ENCODE measurements around the gene SLC38A3. TPM values are rescaled to one million over a fixed set of nuclear protein-coding genes. Genes with fewer than 3 reads are reported as not detected.
A peak's percentile ranks its signal among the peaks of the same experiment; 100 is the strongest.

The SLC38A3 gene
- total and polyA plus RNA-seq, 2 of the 8 experiments (the other 6 are each of a cell fraction or from before 2014, with no cell fraction given): 1.2 to 3.7 TPM

DNA sequence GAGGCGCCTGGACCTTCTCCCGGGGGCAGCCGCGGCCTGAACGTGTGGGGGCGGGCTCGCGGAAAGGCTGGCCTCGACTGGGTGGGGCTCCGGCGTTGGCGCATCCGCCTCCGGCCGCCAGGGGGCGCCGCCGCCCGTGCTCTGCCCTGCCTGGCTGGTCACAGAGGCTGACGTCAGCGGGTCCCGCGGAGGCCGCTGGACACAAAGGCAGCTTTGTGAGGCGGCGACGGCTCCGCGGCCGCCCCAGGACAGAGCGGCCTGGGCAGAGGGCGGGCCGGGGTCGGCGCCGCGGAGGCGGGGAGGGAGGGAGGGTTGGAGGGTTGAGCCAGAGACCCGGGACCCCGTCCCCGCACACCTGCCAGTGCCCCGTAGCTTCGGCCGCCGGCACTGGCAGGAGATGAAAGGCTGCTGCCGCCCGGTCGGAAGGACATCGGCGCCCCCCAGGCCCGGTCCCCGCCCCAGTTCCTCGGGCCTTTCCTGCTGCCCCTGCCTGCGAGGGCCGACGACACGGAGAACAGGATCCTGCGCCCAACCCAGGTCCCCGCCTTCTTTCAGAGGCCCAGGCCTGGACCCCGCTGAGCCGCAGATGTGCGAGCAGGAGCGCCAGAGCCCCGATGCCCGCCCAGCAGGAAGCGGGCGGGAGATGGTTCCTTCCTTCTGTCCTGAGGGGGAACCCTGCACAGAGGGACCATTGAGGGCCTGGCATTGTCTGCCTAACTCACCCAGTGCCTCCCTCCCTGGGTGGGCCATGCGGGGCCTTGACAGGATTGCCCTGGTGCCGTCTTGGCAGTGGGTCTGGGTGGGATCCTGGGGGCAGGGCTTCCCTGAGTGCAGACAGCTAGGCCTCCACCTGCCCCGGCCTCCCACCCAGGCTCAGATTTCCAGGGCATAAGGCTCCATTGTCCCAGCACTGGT lies 55.2 kb downstream of the SLC38A3 start:
- peak overlapping the region; percentile 89 for H3K27ac ChIP-seq (ENCODE audit: low read depth, low read length)
- no peak overlapping the region for H3K14ac ChIP-seq (ENCODE audit: insufficient read length)
- no peaks in the 10 kb centered on the region for H3K27me3 ChIP-seq (replicated peaks in 1 of 4; ENCODE audit: control insufficient read depth in 3 of 4, extremely low read depth in 1 of 4, insufficient read depth in 3 of 4, low read length in 3 of 4)
- H2BK12ac ChIP-seq (ENCODE audit: low read depth, low read length): peak overlapping the region; percentile 78; the same call in 1 of the 2 replicates
- H2BK5ac ChIP-seq (ENCODE audit: low read depth, low read length): peak overlapping the region; percentile 27
- peaks cover 13 to 24% (median 17%) of the 10 kb centered on the region in 4 experiments; a peak in 7 of 8 replicates for H3K36me3 ChIP-seq (ENCODE audit: control insufficient read depth in 2 of 4, insufficient read depth in 4 of 4, low read length in 3 of 4)
- H2BK15ac ChIP-seq (ENCODE audit: low read length): peak overlapping the region; percentile 92; the same call in 1 of the 2 replicates
- H3K79me1 ChIP-seq (ENCODE audit: low read depth, low read length): no peaks in the 10 kb centered on the region
- H4K8ac ChIP-seq (ENCODE audit: extremely low read depth, insufficient read depth, low read length): peak overlapping the region; percentile 83
- H3K79me2 ChIP-seq (ENCODE audit: control insufficient read depth in 1 of 2, insufficient read depth in 2 of 2, low read length in 2 of 2): no peaks in the 10 kb centered on the region
- peak overlapping the region; percentile 40 to 73; a peak in 3 of 4 replicates for H3K4me2 ChIP-seq (ENCODE audit: insufficient read depth in 1 of 2, low read depth in 2 of 2, low read length in 2 of 2)
- ChIA-PET POLR2A (ENCODE audit: partially characterized antibody) (interaction anchor here (0.6 to 4.3 kb wide), 20 partner anchors 11 to 134 kb away, joined by 3 to 35 read pairs (median 4); partner anchors contain the start of genes GNAI2, HYAL2, IFRD2 and SEMA3B), CTCF (ENCODE audit: partially characterized antibody) (interaction anchor here (0.9 to 53.5 kb wide), 11 partner anchors 9 to 94 kb away, joined by 3 to 2149 read pairs (median 13); partner anchors contain the start of genes GNAI2, GNAT1, HYAL2 and IFRD2)
- peak overlapping the region; percentile 81 for H4K5ac ChIP-seq (ENCODE audit: insufficient read length, low read depth, low read length)
- H3K4ac ChIP-seq (replicated peaks; ENCODE audit: insufficient read length, low read depth, low read length): peak overlapping the region; percentile 79
- H2BK20ac ChIP-seq (ENCODE audit: low read length): no peak overlapping the region
- H3K9ac ChIP-seq (replicated peaks in 1 of 4; ENCODE audit: extremely low read depth in 1 of 4, low read depth in 3 of 4, low read length in 3 of 4): peak overlapping the region; percentile 41 to 79 (median 62)
- WGBS, 2 experiments (ENCODE audit: extremely low coverage in 1 of 2, insufficient coverage in 1 of 2, insufficient read length in 1 of 2, insufficient replicate concordance in 2 of 2, low coverage in 1 of 2, low lambda C conversion rate in 2 of 2, missing lambda C conversion rate in 1 of 2): 5% methylated on average over 53 of the region's 70 CpGs; no CpG with 5 or more reads in 1 of the 2 experiments
- H4K91ac ChIP-seq (replicated peaks; ENCODE audit: insufficient read length, low read length): peak overlapping the region; percentile 83
- H3K23ac ChIP-seq (ENCODE audit: insufficient read length): no peak overlapping the region
- H2AFZ ChIP-seq (ENCODE audit: low read length): no peak overlapping the region
- peaks cover 2 to 7% of the 10 kb centered on the region in 2 experiments for H4K20me1 ChIP-seq (replicated peaks in 1 of 2; ENCODE audit: control insufficient read depth in 1 of 2, insufficient read depth in 2 of 2, low read length in 2 of 2)
- H2AK5ac ChIP-seq (ENCODE audit: low read depth, low read length): no peak overlapping the region
- H2BK120ac ChIP-seq (replicated peaks; ENCODE audit: low read depth, low read length): no peak overlapping the region
- H3K23me2 ChIP-seq (ENCODE audit: low read depth, low read length): peaks cover 2% of the 10 kb centered on the region; the same call in 1 of the 2 replicates
- H3K4me3 ChIP-seq (ENCODE audit: extremely low read depth in 1 of 4, insufficient read depth in 2 of 4, low read depth in 3 of 4, low read length in 4 of 4): peak overlapping the region; percentile 11 to 60 (median 34)
- no peaks in the 10 kb centered on the region for H3K9me3 ChIP-seq (ENCODE audit: insufficient read depth in 2 of 2, low read depth in 1 of 2, low read length in 1 of 2)
- FAIRE-seq: no peak
- H3K18ac ChIP-seq (ENCODE audit: extremely low read depth, low read length): peak overlapping the region; percentile 86
- peak overlapping the region; percentile 23 for H3K56ac ChIP-seq (replicated peaks; ENCODE audit: insufficient read length, low read depth, low read length)
- H3K4me1 ChIP-seq (replicated peaks in 1 of 4; ENCODE audit: control insufficient read depth in 3 of 4, insufficient read depth in 4 of 4, low read length in 3 of 4): peaks cover 0 to 27% (median 22%) of the 10 kb centered on the region in 4 experiments; a peak in 6 of 7 replicates
- DNase-seq (ENCODE audit: low read depth in 1 of 2, low spot score in 2 of 2): peak in 1 of 2 experiments; percentile 97
- TF ChIP-seq RAD21 (IDR thresholded peaks at IDR 0.05 in 1 of 2, conservative IDR thresholded peaks at IDR 0.05 in 1 of 2; ENCODE audit: low read depth in 2 of 2, low read length in 2 of 2) (peak; percentile 79 to 90), EZH2 (IDR thresholded peaks at IDR 0.05; ENCODE audit: low read depth, low read length, severe bottlenecking) (no peak), RFX5 (IDR thresholded peaks at IDR 0.05; ENCODE audit: borderline replicate concordance, low read depth, low read length) (no peak), SP4 (IDR thresholded peaks at IDR 0.05; ENCODE audit: low read length) (no peak), TEAD4 (IDR thresholded peaks at IDR 0.05; ENCODE audit: low read depth, low read length) (no peak), CHD2 (IDR thresholded peaks at IDR 0.05; ENCODE audit: low read length) (peak; percentile 21; the same call in 1 of the 2 replicates), KDM1A (IDR thresholded peaks at IDR 0.05; ENCODE audit: borderline replicate concordance, low read length) (no peak), NRF1 (IDR thresholded peaks at IDR 0.05; ENCODE audit: low read depth, low read length) (no peak), BRCA1 (IDR thresholded peaks at IDR 0.05; ENCODE audit: low read depth, low read length) (no peak), GABPA (IDR thresholded peaks at IDR 0.05; ENCODE audit: borderline replicate concordance, insufficient read depth, low read length) (no peak; the same call in 1 of the 2 replicates)

Data from H1 (cell line).